Fibroblast of villous mesenchyme (primary cell): ENCODE measurements around the gene RAB41. TPM values are rescaled to one million over a fixed set of nuclear protein-coding genes. Genes with fewer than 3 reads are reported as not detected.
"Not testable (repeated sequence)": the region's sequence is repeated elsewhere in the genome, so short reads cannot be mapped to it uniquely, and the experiment has no call there.

Experiments used
- DNase-seq: peaks from one replicate; pipeline ENCODE4 v3.0.0-alpha.2; 2010; ENCODE audit warnings: low read depth
- H3K4me3 ChIP-seq: 2 replicates; pipeline ENCODE4 v1.5.1; 2011; ENCODE audit warnings: low read depth, mild to moderate bottlenecking, low read length
- CTCF ChIP-seq: IDR thresholded peaks from 2 replicates; pipeline ENCODE4 v1.5.1; 2012; ENCODE audit warnings: low read depth, mild to moderate bottlenecking, low read length; ENCODE audit not compliant: insufficient read depth
- total RNA-seq: library from RNA; depleted of rRNA; stranded (reverse); fragments of >200 nt; gene quantifications from 2 replicates; pipeline ENCODE4 v1.2.3, GENCODE V29; 2012

The RAB41 gene
- total RNA-seq, 1 donor = not detected

GRCh38 chrX:70262952-70263567 is 18.9 kb upstream of the RAB41 start:
- H3K4me3 ChIP-seq = no peak overlapping the region
- TF ChIP-seq CTCF = peak; percentile 67
- DNase-seq = peak; percentile 25

- no peak for TF ChIP-seq CTCF
- no peak overlapping the region for H3K4me3 ChIP-seq
- no peak for DNase-seq
Measured at GRCh38 chrX:70264784-70265183, 17.2 kb upstream of the RAB41 start.

- H3K4me3 ChIP-seq = no peak within 1 kb of the TSS
- TF ChIP-seq CTCF = no peak
- no peak for DNase-seq
Measured at GRCh38 chrX:70268034-70268433, 13.9 kb upstream of the RAB41 start, which contains the start of gene ARR3. Gene ARR3, plus strand, starts transcription at chrX:70268334. Its CDS starts 1,052 bp downstream, at chrX:70269386.

- not testable (repeated sequence) for DNase-seq, H3K4me3 ChIP-seq
Measured at GRCh38 chrX:70274029-70274428, 7.9 kb upstream of the RAB41 start.

- no peak for TF ChIP-seq CTCF
Measured at GRCh38 chrX:70279081-70279480, 2.9 kb upstream of the RAB41 start.

GRCh38 chrX:70280573-70280972 is 1.4 kb upstream of the RAB41 start:
- no peak for TF ChIP-seq CTCF
- H3K4me3 ChIP-seq = no peak overlapping the region
- DNase-seq = no peak

More at GRCh38 chrX:70279081-70279480, 2.9 kb upstream of the RAB41 start:
- H3K4me3 ChIP-seq = no peak overlapping the region
- DNase-seq = no peak

GRCh38 chrX:70289168-70289792 is 7.3 kb downstream of the RAB41 start:
- DNase-seq = no peak
- TF ChIP-seq CTCF = no peak
- H3K4me3 ChIP-seq = peak overlapping the region; percentile 73
